Kidney epithelial cell (primary cell): ENCODE measurements around the gene KRTAP19-2. TPM values are rescaled to one million over a fixed set of nuclear protein-coding genes. Genes with fewer than 3 reads are reported as not detected.

Source experiments
- DNase-seq: peaks from one replicate; pipeline ENCODE4 v3.0.0-alpha.2; 2010; ENCODE audit warnings: low read depth
- H3K27me3 ChIP-seq: 2 replicates; pipeline ENCODE4 v1.6.0; 2011; ENCODE audit warnings: low read length; ENCODE audit not compliant: control insufficient read depth, insufficient read depth
- H3K36me3 ChIP-seq: 2 replicates; pipeline ENCODE4 v1.5.1; 2011; ENCODE audit warnings: low read length; ENCODE audit not compliant: control insufficient read depth, insufficient read depth
- H3K4me3 ChIP-seq: 2 replicates; pipeline ENCODE4 v1.5.1; 2011; ENCODE audit warnings: low read depth, mild to moderate bottlenecking, control low read depth, low read length
- total RNA-seq: library from RNA; depleted of rRNA; stranded (reverse); fragments of >200 nt; gene quantifications from 2 replicates; pipeline ENCODE4 v1.2.3, GENCODE V29; 2015
- TF ChIP-seq, protein P1 (sequence below): IDR thresholded peaks from 2 replicates; pipeline ENCODE4 v1.5.1; 2011; ENCODE audit warnings: mild to moderate bottlenecking, moderate library complexity, low read length, control low read depth, inconsistent platforms; ENCODE audit not compliant: insufficient read depth, poor library complexity, severe bottlenecking

Gene KRTAP19-2
- total RNA-seq, 1 donor from 2014 or later, result not detected

- no peak for DNase-seq
- H3K27me3 ChIP-seq, result no peaks in the 10 kb centered on the region
- no peaks in the 10 kb centered on the region for H3K36me3 ChIP-seq
- TF ChIP-seq, protein P1, sequence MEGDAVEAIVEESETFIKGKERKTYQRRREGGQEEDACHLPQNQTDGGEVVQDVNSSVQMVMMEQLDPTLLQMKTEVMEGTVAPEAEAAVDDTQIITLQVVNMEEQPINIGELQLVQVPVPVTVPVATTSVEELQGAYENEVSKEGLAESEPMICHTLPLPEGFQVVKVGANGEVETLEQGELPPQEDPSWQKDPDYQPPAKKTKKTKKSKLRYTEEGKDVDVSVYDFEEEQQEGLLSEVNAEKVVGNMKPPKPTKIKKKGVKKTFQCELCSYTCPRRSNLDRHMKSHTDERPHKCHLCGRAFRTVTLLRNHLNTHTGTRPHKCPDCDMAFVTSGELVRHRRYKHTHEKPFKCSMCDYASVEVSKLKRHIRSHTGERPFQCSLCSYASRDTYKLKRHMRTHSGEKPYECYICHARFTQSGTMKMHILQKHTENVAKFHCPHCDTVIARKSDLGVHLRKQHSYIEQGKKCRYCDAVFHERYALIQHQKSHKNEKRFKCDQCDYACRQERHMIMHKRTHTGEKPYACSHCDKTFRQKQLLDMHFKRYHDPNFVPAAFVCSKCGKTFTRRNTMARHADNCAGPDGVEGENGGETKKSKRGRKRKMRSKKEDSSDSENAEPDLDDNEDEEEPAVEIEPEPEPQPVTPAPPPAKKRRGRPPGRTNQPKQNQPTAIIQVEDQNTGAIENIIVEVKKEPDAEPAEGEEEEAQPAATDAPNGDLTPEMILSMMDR, result no peak
- no peak within 1 kb of the TSS for H3K4me3 ChIP-seq
Observed at GRCh38 chr21:30439975-30440374, 47.3 kb downstream of the KRTAP19-2 start, which contains the start of gene KRTAP15-1. KRTAP15-1 (plus strand) TSS chr21:30440275; CDS start chr21:30440328, 53 bp downstream.

Other genes with a start within 250 kb of the KRTAP19-2 start
- gene KRTAP24-1, start 204.5 kb downstream of the KRTAP19-2 start, total RNA-seq, result not detected in 2 replicates
- gene KRTAP25-1, start 197.9 kb downstream of the KRTAP19-2 start, total RNA-seq, result not detected in 2 replicates
- not detected in 2 replicates for gene KRTAP26-1, start 167.1 kb downstream of the KRTAP19-2 start, total RNA-seq
- gene KRTAP27-1, start 149.7 kb downstream of the KRTAP19-2 start, total RNA-seq, result not detected in 2 replicates
- not detected in 2 replicates for gene KRTAP23-1, start 138.8 kb downstream of the KRTAP19-2 start, total RNA-seq
- not detected in 2 replicates for gene KRTAP13-2, start 115.2 kb downstream of the KRTAP19-2 start, total RNA-seq
- gene KRTAP13-1, start 91.4 kb downstream of the KRTAP19-2 start, total RNA-seq, result not detected in 2 replicates
- not detected in 2 replicates for gene KRTAP13-3, start 61.5 kb downstream of the KRTAP19-2 start, total RNA-seq
- not detected in 2 replicates for gene KRTAP13-4, start 57.2 kb downstream of the KRTAP19-2 start, total RNA-seq
- gene KRTAP15-1, start 47.2 kb downstream of the KRTAP19-2 start, total RNA-seq, result not detected in 2 replicates
- gene KRTAP19-1, start 7.1 kb downstream of the KRTAP19-2 start, total RNA-seq, result not detected in 2 replicates
- not detected in 2 replicates for gene KRTAP19-3, start 4.6 kb upstream of the KRTAP19-2 start, total RNA-seq
- gene KRTAP19-4, start 9.7 kb upstream of the KRTAP19-2 start, total RNA-seq, result not detected in 2 replicates
- not detected in 2 replicates for gene KRTAP19-5, start 14.7 kb upstream of the KRTAP19-2 start, total RNA-seq
- gene KRTAP19-6, start 54.4 kb upstream of the KRTAP19-2 start, total RNA-seq, result not detected in 2 replicates
- not detected in 2 replicates for gene KRTAP19-7, start 73.9 kb upstream of the KRTAP19-2 start, total RNA-seq
- gene KRTAP22-2, start 103.0 kb upstream of the KRTAP19-2 start, total RNA-seq, result not detected in 2 replicates
- gene KRTAP6-3, start 105.0 kb upstream of the KRTAP19-2 start, total RNA-seq, result not detected in 2 replicates
- not detected in 2 replicates for gene KRTAP6-2, start 111.5 kb upstream of the KRTAP19-2 start, total RNA-seq
- not detected in 2 replicates for gene KRTAP22-1, start 113.7 kb upstream of the KRTAP19-2 start, total RNA-seq
- not detected in 2 replicates for gene KRTAP6-1, start 126.5 kb upstream of the KRTAP19-2 start, total RNA-seq
- gene KRTAP20-1, start 129.0 kb upstream of the KRTAP19-2 start, total RNA-seq, result not detected in 2 replicates
- gene KRTAP20-4, start 133.2 kb upstream of the KRTAP19-2 start, total RNA-seq, result not detected in 2 replicates
- gene KRTAP20-2, start 147.8 kb upstream of the KRTAP19-2 start, total RNA-seq, result not detected in 2 replicates
- not detected in 2 replicates for gene KRTAP20-3, start 155.4 kb upstream of the KRTAP19-2 start, total RNA-seq
- not detected in 2 replicates for gene KRTAP21-3, start 231.3 kb upstream of the KRTAP19-2 start, total RNA-seq